ENCODE data around the gene JAK1. TPM values are rescaled to one million over a fixed set of nuclear protein-coding genes. Genes with fewer than 3 reads are reported as not detected.
A peak's percentile ranks its signal among the peaks of the same experiment; 100 is the strongest.
"Not testable (repeated sequence)": the region's sequence is repeated elsewhere in the genome, so short reads cannot be mapped to it uniquely, and the experiment has no call there.

The JAK1 gene
- total and polyA plus RNA-seq, 2 experiments from 2014 or later, result 24.9 to 41.3 TPM

GRCh38 chr1:64923294-64923718, 43.0 kb downstream of the JAK1 start:
- Histone ChIP-seq H3K27ac (no peak overlapping the region), H3K27me3 (no peaks in the 10 kb centered on the region), H3K9me3 (ENCODE audit: low read depth) (no peaks in the 10 kb centered on the region), H3K36me3 (no peaks in the 10 kb centered on the region), H3K4me3 (no peak overlapping the region), H3K4me1 (ENCODE audit: low read depth) (peaks cover 13% of the 10 kb centered on the region)
- no peak for DNase-seq (ENCODE audit: low read depth in 1 of 2, low spot score in 1 of 2)
- TF ChIP-seq CTCF (IDR thresholded peaks at IDR 0.05; ENCODE audit: low read depth, low read length), result no peak

GRCh38 chr1:64922336-64922735, 44.0 kb downstream of the JAK1 start:
- no peaks in the 10 kb centered on the region for H3K27me3 ChIP-seq
- no peak for TF ChIP-seq CTCF (IDR thresholded peaks at IDR 0.05; ENCODE audit: low read depth, low read length)
- peaks cover 13% of the 10 kb centered on the region for H3K4me1 ChIP-seq (ENCODE audit: low read depth)
- no peak overlapping the region for H3K4me3 ChIP-seq
- H3K9me3 ChIP-seq (ENCODE audit: low read depth), result no peaks in the 10 kb centered on the region
- H3K36me3 ChIP-seq, result no peaks in the 10 kb centered on the region
- DNase-seq (ENCODE audit: low read depth in 1 of 2, low spot score in 1 of 2), result no peak
- no peak overlapping the region for H3K27ac ChIP-seq

GRCh38 chr1:64921771-64922170, 44.6 kb downstream of the JAK1 start:
- Histone ChIP-seq H3K9me3 (ENCODE audit: low read depth) (no peaks in the 10 kb centered on the region), H3K27me3 (no peaks in the 10 kb centered on the region), H3K36me3 (no peaks in the 10 kb centered on the region), H3K4me3 (no peak overlapping the region), H3K4me1 (ENCODE audit: low read depth) (peaks cover 13% of the 10 kb centered on the region), H3K27ac (no peak overlapping the region)
- peak in 1 of 2 donors; percentile 37 for DNase-seq (ENCODE audit: low read depth in 1 of 2, low spot score in 1 of 2)
- TF ChIP-seq CTCF (IDR thresholded peaks at IDR 0.05; ENCODE audit: low read depth, low read length), result no peak

GRCh38 chr1:64920941-64921589, 45.3 kb downstream of the JAK1 start:
- no peak overlapping the region for H3K27ac ChIP-seq
- no peaks in the 10 kb centered on the region for H3K9me3 ChIP-seq (ENCODE audit: low read depth)
- peaks cover 13% of the 10 kb centered on the region for H3K4me1 ChIP-seq (ENCODE audit: low read depth)
- peak in 1 of 2 donors; percentile 58 for DNase-seq (ENCODE audit: low read depth in 1 of 2, low spot score in 1 of 2)
- H3K36me3 ChIP-seq, result no peaks in the 10 kb centered on the region
- TF ChIP-seq CTCF (IDR thresholded peaks at IDR 0.05; ENCODE audit: low read depth, low read length), result no peak
- H3K27me3 ChIP-seq, result no peaks in the 10 kb centered on the region
- H3K4me3 ChIP-seq, result no peak overlapping the region

- not testable (repeated sequence) for H3K36me3 ChIP-seq; DNase-seq (ENCODE audit: low read depth in 1 of 2, low spot score in 1 of 2); H3K27ac ChIP-seq; H3K9me3 ChIP-seq (ENCODE audit: low read depth); H3K4me3 ChIP-seq; H3K27me3 ChIP-seq
- peaks cover 13% of the 10 kb centered on the region for H3K4me1 ChIP-seq (ENCODE audit: low read depth)
Observed at GRCh38 chr1:64919120-64919519, 47.2 kb downstream of the JAK1 start.

- no peak overlapping the region for H3K4me3 ChIP-seq
- H3K27ac ChIP-seq, result no peak overlapping the region
- H3K27me3 ChIP-seq, result no peaks in the 10 kb centered on the region
- no peaks in the 10 kb centered on the region for H3K36me3 ChIP-seq
- H3K4me1 ChIP-seq (ENCODE audit: low read depth), result peaks cover 13% of the 10 kb centered on the region
- TF ChIP-seq CTCF (IDR thresholded peaks at IDR 0.05; ENCODE audit: low read depth, low read length), result no peak
- no peak for DNase-seq (ENCODE audit: low read depth in 1 of 2, low spot score in 1 of 2)
- H3K9me3 ChIP-seq (ENCODE audit: low read depth), result no peaks in the 10 kb centered on the region
Observed at GRCh38 chr1:64917907-64918306, 48.4 kb downstream of the JAK1 start.
